Measurements from ENCODE around the gene NSG1. TPM values are rescaled to one million over a fixed set of nuclear protein-coding genes. Genes with fewer than 3 reads are reported as not detected.

The NSG1 gene
- total and polyA plus RNA-seq, 2 of the 13 experiments (the other 11 are each of a cell fraction or from before 2014, with no cell fraction given), result not detected

DNA sequence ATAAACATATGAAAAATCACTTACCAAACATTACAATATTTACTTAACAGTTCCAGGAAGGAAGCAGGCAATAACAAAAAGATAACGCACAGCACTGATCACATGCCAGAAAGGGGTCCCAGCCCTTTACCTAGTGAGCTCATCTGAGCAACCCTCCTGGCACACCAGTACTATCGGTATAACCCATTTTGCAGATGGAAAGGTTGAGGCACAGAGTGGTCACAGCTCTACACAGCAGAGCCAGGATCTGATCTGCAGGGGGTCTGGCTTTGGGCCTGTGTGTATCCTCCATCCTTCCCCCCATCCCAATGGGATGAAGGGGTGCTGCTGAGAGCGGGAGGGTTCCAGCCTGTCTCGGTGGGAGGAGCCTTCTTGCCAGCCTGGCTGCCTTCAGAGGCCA is 5.0 kb downstream of the NSG1 start:
- H3K9me3 ChIP-seq (ENCODE audit: low read length), result no peaks in the 10 kb centered on the region
- POLR2A ChIA-PET, result no interaction called here
- H3K9ac ChIP-seq (ENCODE audit: insufficient read depth, low read depth, low read length), result no peak overlapping the region
- H3K79me2 ChIP-seq (ENCODE audit: insufficient read depth, low read length), result no peaks in the 10 kb centered on the region
- CTCF ChIA-PET (ENCODE audit: low intra/inter-chr PET ratio, low total read pairs), result no interaction called here
- no peak overlapping the region for H3K4me3 ChIP-seq (replicated peaks in 1 of 3; ENCODE audit: insufficient read depth in 1 of 3, low read depth in 2 of 3, low read length in 3 of 3)
- peak; percentile 79 for TF ChIP-seq ZNF629 (CRISPR knock-in tag; conservative IDR thresholded peaks at IDR 0.05)
- TF ChIP-seq ZNF776 (CRISPR knock-in tag; IDR thresholded peaks at IDR 0.05), result no peak
- H3K4me2 ChIP-seq (ENCODE audit: low read depth, low read length), result no peak overlapping the region
- no peak overlapping the region for H2AFZ ChIP-seq (ENCODE audit: low read length)
- peaks cover 13 to 100% of the 10 kb centered on the region in 2 experiments for H3K27me3 ChIP-seq (ENCODE audit: control insufficient read depth in 1 of 2, insufficient read depth in 2 of 2, low read length in 2 of 2)
- H3K27ac ChIP-seq (ENCODE audit: extremely low read length, insufficient read depth, low read length), result no peak overlapping the region
- intact Hi-C loops (cut with micrococcal nuclease; ENCODE audit: unreplicated experiment), result no loop called here
- ATAC-seq (no peak), FAIRE-seq (no peak), DNase-seq (ENCODE audit: low spot score) (no peak)
- no peaks in the 10 kb centered on the region for H3K36me3 ChIP-seq (replicated peaks in 1 of 2; ENCODE audit: control insufficient read depth in 1 of 2, insufficient read depth in 2 of 2, low read length in 2 of 2)
- WGBS (ENCODE audit: low lambda C conversion rate), result 4% methylated on average over 4 of the region's 4 CpGs
- peaks cover 11% of the 10 kb centered on the region; the same call in 1 of the 2 replicates for H3K4me1 ChIP-seq (ENCODE audit: insufficient read depth, low read length)
- no peaks in the 10 kb centered on the region for H4K20me1 ChIP-seq (ENCODE audit: insufficient read depth, low read length)
- BruUV-seq (replicated peaks), result no TSS peak
- in situ Hi-C loops (cut with HindIII; ENCODE audit: extremely low pct_ligation_motif_present, low pct_unique_long_range_greater_than_20kb), result no loop called here

- DNase-seq (ENCODE audit: low spot score) (no peak), FAIRE-seq (no peak), ATAC-seq (no peak)
- Histone ChIP-seq H3K36me3 (replicated peaks in 1 of 2; ENCODE audit: control insufficient read depth in 1 of 2, insufficient read depth in 2 of 2, low read length in 2 of 2) (no peaks in the 10 kb centered on the region), H3K79me2 (ENCODE audit: insufficient read depth, low read length) (no peaks in the 10 kb centered on the region), H3K4me2 (ENCODE audit: low read depth, low read length) (no peak overlapping the region), H3K27me3 (ENCODE audit: control insufficient read depth in 1 of 2, insufficient read depth in 2 of 2, low read length in 2 of 2) (peaks cover 12 to 99% of the 10 kb centered on the region in 2 experiments), H3K9ac (ENCODE audit: insufficient read depth, low read depth, low read length) (no peak overlapping the region), H3K27ac (ENCODE audit: extremely low read length, insufficient read depth, low read length) (no peak overlapping the region), H2AFZ (ENCODE audit: low read length) (no peak overlapping the region), H4K20me1 (ENCODE audit: insufficient read depth, low read length) (no peaks in the 10 kb centered on the region), H3K4me1 (ENCODE audit: insufficient read depth, low read length) (peaks cover 11% of the 10 kb centered on the region; the same call in 1 of the 2 replicates), H3K9me3 (ENCODE audit: low read length) (no peaks in the 10 kb centered on the region), H3K4me3 (replicated peaks in 1 of 3; ENCODE audit: insufficient read depth in 1 of 3, low read depth in 2 of 3, low read length in 3 of 3) (no peak overlapping the region)
- intact Hi-C loops (cut with micrococcal nuclease; ENCODE audit: unreplicated experiment), result no loop called here
- in situ Hi-C loops (cut with HindIII; ENCODE audit: extremely low pct_ligation_motif_present, low pct_unique_long_range_greater_than_20kb), result no loop called here
- ChIA-PET CTCF (ENCODE audit: low intra/inter-chr PET ratio, low total read pairs) (no interaction called here), POLR2A (no interaction called here)
- TF ChIP-seq DDIT3 (CRISPR knock-in tag; IDR thresholded peaks at IDR 0.05), result no peak
- no peak for TF ChIP-seq MATR3 (CRISPR knock-in tag; IDR thresholded peaks at IDR 0.05)
- no peak for TF ChIP-seq ADNP (CRISPR knock-in tag; IDR thresholded peaks at IDR 0.05)
- no TSS peak for BruUV-seq (replicated peaks)
- WGBS (ENCODE audit: low lambda C conversion rate), result no CpG with 5 or more reads among the region's 13 CpGs
These were observed 5.7 kb downstream of the NSG1 start for GRCh38 chr4:4392501-4393183.

Measured in HepG2 (cell line).